ENCODE data around the gene CR1. TPM values are rescaled to one million over a fixed set of nuclear protein-coding genes. Genes with fewer than 3 reads are reported as not detected.
"Not testable (repeated sequence)": the region's sequence is repeated elsewhere in the genome, so short reads cannot be mapped to it uniquely, and the experiment has no call there.

CR1 gene
- total RNA-seq, 1 donor from 2014 or later = 1.6 TPM

DNA sequence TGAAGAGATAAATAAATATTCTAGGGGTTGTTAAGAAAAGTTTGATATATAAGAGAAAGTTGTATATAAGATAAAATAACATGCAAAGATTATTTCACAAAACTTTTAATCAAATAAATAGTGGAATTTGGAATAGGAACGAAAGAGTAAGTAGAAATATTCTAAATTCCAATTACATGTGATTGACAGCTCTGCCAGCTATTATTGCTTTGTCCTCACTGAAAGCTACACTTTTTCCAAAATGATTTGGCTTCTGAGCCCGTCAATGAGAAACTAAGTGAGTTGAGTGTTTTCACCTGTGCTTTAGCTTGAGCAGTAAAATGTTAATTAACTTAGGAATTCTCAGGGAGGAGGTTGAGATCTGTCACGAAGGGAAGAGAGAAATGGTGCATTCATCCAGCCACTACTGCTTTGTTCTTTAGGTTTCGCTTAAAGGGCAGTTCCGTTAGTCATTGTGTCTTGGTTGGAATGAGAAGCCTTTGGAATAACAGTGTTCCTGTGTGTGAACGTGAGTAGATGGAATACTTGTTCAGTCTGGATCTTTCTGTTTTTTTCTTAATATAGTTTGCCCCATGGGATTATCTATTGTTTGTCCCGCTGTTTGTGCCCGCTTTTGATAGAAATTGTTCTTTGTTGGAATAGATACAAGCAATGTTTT lies 85.7 kb downstream of the CR1 start:
- DNase-seq (ENCODE audit: low spot score) = no peak

DNA sequence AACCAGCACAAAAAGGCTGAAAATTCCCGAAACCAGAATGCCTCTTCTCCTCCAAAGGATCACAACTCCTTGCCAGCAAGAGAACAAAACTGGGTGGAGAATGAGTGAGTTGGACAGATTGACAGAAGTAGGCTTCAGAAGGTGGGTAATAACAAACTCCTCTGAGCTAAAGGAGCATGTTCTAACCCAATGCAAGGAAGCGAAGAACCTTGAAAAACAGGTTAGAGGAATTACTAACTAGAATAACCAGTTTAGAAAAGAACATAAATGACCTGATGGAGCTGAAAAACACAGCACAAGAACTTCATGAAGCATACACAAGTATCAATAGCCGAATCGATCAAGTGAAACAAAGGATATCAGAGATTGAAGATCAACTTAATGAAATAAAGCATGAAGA lies 93.5 kb downstream of the CR1 start:
- not testable (repeated sequence) for DNase-seq (ENCODE audit: low spot score)

DNA sequence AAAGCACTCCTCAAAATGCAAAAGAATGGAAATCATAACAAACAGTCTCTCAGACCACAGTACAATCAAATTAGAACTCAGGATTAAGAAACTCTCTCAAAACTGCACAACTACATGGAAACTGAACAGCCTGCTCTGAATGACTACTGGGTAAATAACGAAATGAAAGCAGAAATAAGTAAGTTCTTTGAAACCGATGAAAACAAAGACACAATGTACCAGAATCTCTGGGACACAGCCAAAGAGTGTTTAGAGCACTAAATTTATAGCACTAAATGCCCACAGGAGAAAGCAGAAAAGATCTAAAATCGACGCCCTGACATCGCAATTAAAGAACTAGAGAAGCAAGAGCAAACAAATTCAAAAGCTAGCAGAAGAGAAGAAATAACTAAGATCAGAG lies 95.2 kb downstream of the CR1 start:
- DNase-seq (ENCODE audit: low spot score) = not testable (repeated sequence)

DNA sequence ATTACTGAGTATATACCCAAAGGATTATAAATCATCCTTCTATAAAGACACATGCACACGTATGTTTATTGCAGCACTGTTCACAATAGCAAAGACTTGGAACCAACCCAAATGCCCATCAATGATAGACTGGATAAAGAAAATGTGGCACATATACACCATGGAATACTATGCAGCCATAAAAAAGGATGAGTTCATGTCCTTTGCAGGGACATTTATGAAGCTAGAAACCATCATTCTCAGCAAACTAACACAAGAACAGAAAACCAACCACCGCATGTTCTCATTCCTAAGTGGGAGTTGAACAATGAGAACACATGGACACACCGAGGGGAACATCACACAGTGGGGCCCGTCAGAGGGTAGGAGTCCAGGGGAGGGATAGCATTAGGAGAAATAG lies 98.1 kb downstream of the CR1 start:
- not testable (repeated sequence) for DNase-seq (ENCODE audit: low spot score)

DNA sequence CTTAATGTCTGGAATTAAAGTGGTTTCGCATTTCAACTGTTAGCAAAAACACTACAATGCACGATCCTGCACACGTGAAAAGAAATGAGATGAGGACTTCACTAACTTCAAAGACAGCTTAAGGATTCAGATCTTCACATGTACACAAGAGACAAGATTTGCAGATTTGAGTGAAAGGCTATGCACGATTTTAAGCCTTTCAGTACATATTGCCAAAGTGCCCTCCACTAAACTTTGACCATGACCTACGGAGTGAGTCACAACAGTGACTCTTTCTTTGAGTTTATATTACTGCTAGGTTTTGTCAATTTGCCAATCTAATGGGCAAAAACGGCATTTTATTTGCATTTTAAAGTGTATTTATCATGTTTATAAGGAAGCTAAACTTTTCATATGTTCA lies 107.8 kb downstream of the CR1 start:
- no peak for DNase-seq (ENCODE audit: low spot score)

DNA sequence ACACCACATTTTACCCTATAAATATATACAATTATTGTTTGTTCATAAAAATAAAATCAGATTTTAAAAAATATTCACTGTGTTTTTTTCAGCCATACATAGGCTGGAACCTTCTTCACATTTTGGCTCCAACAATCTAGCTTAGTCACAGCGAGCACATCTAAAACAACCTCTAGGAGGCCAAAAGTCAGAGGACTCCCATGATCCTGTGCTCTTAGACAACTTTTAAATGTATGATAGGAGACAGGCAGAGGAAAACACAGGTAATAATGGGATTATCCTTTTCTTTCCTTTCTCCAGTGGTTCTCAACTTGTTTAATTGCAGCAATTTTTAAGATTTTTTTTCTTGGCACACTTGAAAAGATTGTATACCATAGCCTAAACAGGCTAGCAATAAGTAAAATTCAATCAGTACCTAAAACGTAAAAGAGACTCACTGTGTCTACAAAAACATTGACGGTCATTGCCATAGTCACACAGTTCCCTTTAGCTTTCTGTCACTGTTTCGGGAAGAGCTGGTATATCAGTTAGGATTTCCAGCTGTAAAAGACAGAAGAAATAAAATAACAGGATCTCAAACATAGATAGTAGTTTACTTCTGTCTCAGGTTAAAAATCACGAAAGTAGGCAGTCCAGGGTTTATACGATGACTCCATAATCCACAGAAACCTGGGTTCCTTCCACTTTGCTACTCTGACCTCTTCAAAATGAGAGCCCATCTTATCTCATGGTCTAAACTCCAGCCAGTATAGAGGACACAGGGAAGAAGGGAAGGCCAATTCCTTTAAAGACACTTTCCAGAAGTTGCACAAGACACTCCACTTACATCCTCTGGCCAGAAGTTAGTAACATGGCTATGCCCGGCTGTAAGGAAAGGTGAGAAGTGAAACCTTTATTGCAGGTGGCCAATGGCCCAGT lies 109.7 kb downstream of the CR1 start:
- DNase-seq (ENCODE audit: low spot score) = no peak

DNA sequence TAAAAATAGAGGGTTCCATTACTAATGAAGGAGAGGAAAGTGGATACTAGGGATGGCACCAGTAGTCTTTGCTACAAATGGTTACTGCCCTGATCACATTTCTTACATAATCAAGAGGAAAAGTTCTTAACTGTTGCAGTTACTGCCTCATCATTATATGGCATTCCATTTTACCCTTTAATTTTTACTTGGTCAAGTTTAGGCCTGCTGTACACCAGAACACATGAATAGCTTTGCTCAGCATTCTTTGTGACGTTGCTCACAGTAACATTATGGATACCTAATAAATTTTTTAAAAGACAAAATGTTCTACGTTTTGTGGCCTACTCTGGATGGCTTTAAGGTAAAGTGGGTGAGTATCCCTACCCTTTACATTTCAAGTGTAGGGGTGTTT lies 110.4 kb downstream of the CR1 start:
- no peak for DNase-seq (ENCODE audit: low spot score)

DNA sequence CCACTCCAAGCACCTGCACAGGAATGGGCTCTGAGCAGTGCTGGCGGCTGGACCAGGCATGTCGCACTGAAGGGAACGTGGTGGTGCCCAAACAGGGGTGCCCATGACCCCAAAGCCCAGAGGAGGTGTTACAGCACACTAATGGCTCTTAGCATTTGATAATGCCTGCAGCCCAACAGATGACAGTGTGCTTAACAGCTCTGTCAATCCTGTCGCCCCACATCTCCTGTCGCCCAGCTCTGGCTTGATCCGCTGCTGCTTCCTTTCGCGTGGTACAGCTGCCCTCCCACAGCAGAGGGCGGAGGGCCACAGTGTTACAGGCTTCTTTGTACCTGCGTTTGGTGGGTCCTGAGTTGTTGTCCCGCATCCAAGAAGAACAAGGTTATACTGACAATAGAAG lies 116.8 kb downstream of the CR1 start:
- no peak for DNase-seq (ENCODE audit: low spot score)

DNA sequence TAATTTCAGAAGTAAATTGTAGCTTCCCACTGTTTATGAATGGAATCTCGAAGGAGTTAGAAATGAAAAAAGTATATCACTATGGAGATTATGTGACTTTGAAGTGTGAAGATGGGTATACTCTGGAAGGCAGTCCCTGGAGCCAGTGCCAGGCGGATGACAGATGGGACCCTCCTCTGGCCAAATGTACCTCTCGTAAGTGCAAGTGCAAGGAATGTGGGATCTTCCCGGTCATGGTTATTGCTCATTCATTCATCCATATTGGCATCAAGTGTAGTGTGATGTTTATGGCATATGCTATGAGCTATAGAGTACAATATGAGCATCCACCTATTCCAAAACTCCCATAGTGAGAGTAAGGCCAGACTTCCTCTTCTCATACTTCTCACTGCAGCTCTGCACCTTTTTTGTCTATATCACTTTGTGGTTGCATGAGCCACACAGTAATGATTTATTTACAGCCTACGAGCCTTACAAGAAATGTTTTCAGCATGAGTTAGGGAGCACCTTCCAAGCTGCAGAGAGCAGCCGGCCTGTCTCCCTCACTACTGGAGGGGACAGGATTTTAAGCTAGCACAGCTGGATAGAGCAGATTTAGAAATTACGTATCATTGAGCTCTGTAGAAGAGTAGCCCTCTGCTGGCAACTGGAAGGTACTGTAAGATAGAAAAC lies 124.0 kb downstream of the CR1 start:
- DNase-seq (ENCODE audit: low spot score) = peak; percentile 33

DNA sequence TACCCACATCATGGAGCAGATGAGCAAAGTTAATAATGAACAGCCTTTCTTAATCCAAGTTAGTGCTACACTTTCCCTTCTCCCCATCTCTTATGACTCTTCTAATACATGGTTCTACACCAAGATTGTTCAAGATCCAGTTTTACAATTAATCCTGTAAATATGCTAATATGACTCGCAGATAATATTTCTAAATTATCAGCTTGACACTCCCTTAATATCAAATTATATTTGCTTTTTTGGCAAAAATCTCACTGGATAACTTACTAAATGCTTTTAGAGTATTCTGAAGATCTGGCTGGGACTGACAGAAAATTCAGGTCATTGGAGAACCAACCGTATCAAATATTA lies 124.6 kb downstream of the CR1 start:
- no peak for DNase-seq (ENCODE audit: low spot score)

DNA sequence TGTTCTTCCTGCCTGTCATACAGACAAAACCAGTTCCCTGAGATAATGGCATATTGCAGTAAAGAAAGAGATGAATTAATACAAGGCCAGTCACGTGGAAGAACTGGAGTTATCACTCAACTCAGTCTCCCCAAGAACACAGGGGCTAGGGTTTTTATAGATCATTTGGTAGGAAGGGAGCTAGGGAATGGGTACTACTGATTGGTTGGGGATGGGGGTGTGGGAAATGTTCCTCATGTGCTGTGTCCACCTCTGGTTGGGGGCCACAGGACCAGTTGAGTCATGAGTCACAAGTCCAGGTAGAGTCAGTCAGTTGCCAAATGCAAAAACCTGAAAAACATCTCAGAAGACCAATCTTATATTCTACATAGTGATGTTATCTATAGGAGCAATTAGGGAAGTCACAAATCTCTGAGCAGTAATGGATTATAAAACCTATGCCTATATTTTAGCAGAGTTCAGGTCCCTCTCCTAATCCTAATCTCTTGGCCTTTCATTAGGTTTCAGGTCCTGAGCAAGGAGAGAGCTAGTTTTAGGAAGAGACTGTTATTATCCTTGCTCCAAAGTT lies 129.6 kb downstream of the CR1 start:
- DNase-seq (ENCODE audit: low spot score) = not testable (repeated sequence)

DNA sequence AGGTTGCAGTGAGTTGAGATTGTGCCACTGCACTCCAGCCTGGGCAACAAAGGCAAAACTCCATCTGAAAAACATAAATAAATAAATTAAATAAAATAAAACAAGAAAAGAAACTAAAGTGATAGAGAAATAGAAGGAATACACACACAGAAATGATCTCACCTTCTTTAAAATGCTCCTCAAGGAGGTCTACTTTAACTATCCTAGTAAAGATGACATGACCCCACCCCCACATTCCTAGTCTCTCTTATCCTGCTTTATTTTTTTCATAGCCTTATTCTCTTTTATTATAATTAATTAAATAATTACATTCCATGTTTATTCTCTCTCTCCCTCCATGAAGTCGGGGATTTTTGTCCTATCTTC lies 131.0 kb downstream of the CR1 start:
- no peak for DNase-seq (ENCODE audit: low spot score)

DNA sequence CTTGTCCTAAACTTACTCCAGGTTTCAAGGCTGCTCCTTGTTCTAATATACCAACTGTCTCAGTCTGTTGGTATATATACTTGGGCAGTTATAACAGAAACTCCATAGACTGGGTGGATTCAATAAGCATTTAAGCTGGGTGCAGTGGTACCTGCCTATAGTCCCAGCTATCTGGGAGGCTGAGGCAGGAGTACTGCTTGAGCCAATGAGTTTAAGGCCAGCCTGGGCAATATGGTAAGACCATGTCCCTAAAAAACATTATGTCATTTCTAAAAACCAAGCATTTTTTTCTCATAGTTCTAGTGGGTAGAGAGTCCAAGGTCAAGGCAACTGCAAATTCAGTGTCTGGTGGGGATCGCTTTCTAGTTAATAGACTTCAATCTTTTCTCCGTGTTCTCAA lies 131.5 kb downstream of the CR1 start:
- DNase-seq (ENCODE audit: low spot score) = no peak

DNA sequence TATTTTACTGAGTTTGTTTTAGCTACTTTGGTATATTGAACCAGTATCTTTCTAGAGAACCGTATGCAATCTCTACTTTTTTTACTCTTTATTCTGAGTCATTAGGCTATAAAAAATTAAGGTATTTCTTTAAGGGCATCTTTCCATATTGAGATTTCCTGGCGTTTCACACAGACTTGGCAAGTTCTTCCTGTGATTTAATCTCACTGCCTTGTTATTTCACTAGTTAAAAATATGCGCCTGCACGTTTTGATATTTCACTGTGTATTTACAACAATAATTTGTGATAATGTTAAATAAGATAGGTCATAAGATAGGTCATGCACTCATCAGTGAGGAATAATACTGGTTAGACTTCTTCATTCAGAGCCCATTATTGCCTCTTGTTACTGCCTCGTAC lies 132.8 kb downstream of the CR1 start:
- DNase-seq (ENCODE audit: low spot score) = no peak

DNA sequence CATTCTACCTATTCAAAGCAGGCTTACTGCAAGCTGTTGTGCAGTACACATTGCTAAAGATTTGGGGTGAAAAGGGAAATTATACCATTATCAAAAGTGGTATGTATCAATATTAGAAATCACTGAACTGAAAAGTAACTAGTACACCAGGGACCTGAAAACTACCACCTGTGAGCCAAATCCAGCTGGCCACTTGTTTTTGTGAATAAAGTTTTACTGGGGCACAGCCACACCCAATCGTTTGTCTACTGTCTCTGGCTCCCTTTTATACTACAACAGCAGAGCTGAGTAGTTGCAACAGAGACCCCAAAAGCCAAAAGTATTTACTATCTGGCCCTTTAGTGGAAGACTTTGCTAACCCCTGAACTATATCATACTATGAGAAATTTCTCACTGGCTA lies 135.2 kb downstream of the CR1 start:
- no peak for DNase-seq (ENCODE audit: low spot score)

DNA sequence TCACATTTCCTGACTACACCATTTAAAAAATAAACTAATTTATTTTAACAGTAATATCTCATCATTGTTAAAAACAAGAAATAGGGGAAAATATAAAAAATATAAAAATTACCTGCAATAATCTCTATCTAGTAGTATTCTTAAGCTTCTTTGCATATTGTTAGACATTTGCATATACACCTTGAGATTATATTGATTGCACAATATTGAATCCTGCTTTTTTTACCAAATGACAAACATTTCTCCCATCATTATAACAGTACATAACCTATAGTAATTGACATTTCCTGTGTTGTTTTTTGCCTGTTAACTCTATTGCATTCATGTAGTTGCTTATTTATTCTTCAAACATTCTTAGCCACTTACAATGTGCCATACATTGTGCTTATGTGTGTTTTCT lies 137.3 kb downstream of the CR1 start:
- DNase-seq (ENCODE audit: low spot score) = no peak

DNA sequence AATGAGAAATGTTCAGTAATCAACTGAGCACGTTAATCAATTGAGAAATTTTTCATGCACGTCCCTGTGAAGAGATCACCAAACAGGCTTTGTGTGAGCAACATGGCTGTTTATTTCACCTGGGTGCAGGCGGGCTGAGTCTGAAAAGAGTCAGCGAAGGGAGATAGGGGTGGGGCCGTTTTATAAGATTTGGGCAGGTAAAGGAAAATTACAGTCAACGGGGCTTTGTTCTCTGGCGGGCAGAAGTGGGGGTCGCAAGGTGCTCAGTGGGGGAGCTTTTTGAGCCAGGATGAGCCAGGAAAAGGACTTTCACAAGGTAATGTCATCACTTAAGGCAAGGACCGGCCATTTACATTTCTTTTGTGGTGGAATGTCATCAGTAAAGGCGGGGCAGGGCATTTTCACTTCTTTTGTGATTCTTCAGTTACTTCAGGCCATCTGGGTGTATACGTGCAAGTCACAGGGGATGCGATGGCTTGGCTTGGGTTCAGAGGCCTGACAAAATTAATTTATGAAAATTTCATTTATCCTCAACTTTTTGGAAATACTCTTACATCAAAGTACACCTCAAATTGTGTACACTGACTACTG lies 137.8 kb downstream of the CR1 start:
- DNase-seq (ENCODE audit: low spot score) = not testable (repeated sequence)

DNA sequence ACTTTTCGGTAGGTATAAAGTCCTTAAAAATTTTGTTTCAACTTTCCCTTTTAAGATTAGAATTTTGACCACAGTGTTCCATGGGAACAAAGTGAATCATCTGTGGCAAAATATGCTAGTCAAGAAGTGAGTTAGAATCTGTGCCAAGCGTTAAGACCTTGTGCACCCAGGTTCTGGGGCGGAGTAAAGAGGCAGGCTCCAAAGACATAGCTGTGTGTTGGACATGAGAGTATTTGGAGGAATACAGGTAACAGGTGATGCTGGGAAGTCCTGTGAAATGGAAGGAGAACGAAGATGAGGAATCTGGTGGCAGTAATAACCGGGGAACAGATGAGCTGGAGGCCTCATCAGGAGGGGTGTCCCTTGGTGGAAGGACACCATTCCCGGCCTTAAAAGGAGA lies 138.3 kb downstream of the CR1 start:
- not testable (repeated sequence) for DNase-seq (ENCODE audit: low spot score)

DNA sequence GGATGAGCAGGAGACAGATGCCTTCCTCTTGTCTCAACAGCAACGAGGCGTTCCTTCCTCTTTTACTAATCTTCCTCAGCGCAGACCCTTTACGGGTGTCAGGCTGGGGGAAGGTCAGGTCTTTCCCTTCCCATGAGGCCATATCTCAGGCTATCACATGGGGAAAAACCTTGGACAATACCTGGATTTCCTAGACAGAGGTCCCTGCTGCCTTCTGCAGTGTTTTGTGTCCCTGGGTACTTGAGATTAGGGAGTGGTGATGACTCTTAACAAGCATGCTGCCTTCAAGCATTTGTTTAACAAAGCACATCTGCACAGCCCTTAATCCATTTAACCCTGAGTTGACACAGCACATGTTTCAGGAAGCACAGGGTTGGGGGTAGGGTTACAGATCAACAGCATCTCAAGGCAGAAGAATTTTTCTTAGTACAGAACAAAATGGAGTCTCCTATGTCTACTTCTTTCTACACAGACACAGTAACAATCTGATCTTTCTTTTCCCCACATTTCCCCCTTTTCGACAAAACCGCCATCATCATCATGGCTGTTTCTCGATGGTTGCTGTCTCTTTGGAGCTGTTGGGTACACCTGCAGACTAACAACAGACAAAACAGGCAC lies 139.7 kb downstream of the CR1 start:
- not testable (repeated sequence) for DNase-seq (ENCODE audit: low spot score)

DNA sequence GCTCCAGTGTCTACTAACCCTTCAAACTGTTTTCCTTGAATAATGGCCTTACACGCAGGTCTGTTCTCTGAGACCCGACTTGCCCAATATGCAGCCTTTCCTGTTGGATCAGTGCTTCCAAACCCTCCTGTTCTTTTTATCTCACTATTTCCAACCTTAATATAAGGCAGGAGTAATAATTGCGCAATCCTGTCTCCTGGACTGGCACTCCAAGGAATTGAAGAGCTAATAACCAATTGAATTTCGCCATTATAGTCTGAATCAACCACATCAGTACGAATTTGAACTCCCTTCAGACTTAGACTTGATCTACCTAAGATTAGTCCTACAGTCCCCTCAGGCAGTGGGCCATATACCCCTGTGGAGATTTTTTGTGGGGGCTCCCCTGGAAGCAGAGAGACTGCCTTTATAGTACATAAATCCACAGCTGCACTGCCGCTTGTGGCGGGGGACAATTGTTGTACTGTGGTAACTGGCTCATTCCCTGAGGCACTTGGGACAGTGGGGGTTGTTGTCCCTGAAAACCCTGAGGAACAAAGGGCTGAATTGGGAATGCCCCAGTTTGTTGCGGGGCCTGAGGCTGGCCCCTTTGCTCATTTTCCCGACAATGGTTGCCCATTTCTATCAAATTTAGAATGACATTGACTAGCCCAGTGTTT lies 142.7 kb downstream of the CR1 start:
- DNase-seq (ENCODE audit: low spot score) = not testable (repeated sequence)

DNA sequence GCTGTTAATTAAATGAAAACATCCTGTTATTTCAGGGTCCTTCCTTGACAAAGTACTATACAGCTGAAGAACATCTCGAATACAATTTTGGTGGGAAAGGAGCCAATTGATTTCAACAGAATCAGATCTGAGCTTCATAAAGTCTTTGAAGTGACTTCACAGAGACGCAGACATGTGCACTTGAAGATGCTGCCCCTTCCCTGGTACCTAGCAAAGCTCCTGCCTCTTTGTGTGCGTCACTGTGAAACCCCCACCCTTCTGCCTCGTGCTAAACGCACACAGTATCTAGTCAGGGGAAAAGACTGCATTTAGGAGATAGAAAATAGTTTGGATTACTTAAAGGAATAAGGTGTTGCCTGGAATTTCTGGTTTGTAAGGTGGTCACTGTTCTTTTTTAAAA lies 143.4 kb downstream of the CR1 start:
- DNase-seq (ENCODE audit: low spot score) = not testable (repeated sequence)
